HG02610 (cell line): ENCODE data around the gene PCNX3.

Experiments
- ATAC-seq: cut with Tn5 transposase; IDR thresholded peaks from one replicate; pipeline ENCODE4 v1.9.1; 2021; ENCODE audit warnings: mild to moderate bottlenecking, moderate library complexity; ENCODE audit not compliant: unreplicated experiment

PCNX3 gene

GRCh38 chr11:65685981-65686380 lies 70.4 kb downstream of the PCNX3 start:
- no peak for ATAC-seq
